ENCODE measurements around the gene IKZF2.
"Not testable (repeated sequence)": the region's sequence is repeated elsewhere in the genome, so short reads cannot be mapped to it uniquely, and the experiment has no call there.

IKZF2 gene

DNA sequence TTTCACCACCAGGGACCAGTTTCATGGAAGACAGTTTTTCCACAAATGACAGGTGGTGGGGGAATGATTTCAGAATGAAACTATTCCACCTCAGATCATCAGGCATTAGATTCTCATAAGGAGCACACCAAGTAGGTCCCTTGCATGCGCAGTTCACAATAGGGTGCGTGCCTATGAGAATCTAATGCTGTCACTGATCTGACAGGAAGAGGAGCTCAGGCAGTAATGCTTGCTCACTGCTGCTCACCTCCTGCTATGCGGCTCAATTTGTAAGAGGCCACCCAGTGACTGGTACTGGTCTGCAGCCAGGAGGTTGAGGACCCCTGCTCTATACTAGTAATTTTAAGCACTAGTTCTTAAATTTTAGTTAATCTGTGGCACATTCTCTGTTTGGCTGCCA is 107.8 kb downstream of the IKZF2 start:
- DNase-seq (ENCODE audit: low read depth, low spot score), result no peak

DNA sequence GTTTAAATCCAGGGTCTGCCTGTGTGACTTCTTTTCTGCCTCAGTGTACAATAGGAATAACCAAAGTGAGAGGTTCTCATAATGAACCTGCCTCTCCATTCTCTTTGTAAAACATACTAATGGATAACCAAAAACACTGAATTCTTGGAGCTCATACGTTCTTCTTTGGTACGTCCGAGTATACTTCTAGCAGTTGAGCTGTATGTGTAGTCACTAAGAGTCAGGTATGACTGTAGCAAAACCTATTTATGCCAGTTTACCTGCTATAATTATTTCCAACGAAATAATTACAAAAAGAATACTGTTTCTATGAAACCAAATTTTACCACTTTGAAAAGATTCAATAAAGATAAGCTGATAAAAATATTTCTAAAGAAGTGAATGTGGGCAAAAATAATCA is 109.2 kb downstream of the IKZF2 start:
- no peak for DNase-seq (ENCODE audit: low read depth, low spot score)

DNA sequence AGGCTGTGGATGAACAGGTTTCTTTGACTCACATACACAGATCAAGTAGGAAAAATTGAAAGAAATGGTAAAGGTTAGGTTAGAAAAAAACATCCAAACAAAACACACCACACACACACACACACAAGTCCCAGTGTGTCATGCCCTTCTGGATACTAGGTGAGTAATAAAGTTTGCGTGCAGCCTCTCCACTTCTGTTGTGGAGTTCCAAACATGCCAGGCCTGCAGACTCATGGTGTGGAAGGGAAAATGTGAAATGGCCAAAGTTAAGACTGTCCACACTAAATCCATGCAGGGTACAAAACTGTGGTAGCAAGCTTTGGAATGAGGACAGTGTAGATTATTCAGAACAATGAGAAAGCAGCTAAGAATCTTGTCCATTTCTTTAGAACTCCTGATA is 114.6 kb downstream of the IKZF2 start:
- no peak for DNase-seq (ENCODE audit: low read depth, low spot score)

GRCh38 chr2:213034585-213034984 is 116.8 kb downstream of the IKZF2 start:
- no peak for DNase-seq (ENCODE audit: low read depth, low spot score)

GRCh38 chr2:213032607-213033006 is 118.8 kb downstream of the IKZF2 start:
- no peak for DNase-seq (ENCODE audit: low read depth, low spot score)

GRCh38 chr2:213022987-213023386 is 128.4 kb downstream of the IKZF2 start:
- no peak for DNase-seq (ENCODE audit: low read depth, low spot score)

DNA sequence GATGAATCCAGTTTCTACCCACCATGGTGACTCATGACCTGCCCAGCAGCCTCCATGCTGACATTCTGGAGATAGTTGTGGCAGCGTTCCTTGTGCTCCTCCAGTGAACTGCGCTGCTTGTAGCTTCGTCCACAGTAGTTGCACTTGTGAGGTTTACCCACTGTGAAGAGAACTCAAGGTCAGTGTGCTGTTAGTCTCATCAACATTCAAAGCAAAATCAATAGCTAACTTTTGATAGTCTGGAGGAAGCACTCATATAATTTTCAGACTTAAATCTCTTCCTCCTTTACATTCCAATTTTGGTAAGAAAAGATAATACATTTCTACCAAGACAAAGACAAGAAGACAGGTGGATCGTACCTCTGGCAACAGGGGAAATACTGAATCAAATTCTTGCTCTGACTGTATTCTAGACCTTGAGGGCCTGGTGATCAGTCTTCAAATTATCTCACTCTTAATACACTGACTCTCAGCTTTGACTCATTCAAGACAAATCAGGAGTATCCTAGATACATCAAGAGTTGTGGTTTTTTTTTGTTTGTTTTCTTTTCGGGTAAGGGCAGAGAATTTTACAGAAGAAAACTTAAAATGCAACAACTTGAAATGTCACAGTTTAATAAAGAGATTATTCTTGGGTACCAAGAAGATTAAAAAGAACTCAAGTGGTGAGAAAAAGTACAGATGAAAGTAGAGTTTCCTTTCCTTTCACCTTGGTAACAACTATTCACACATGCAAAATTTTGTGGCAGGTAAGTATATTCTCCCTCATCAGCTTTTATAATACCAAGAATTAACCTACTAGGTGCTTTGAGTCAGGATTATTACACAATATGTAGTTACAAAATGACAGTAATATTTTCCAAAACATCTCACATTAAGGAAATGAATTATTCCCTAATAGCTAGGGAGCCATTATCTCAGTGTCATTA is 129.2 kb downstream of the IKZF2 start:
- DNase-seq (ENCODE audit: low read depth, low spot score), result no peak

GRCh38 chr2:213020913-213021312 is 130.5 kb downstream of the IKZF2 start:
- DNase-seq (ENCODE audit: low read depth, low spot score), result not testable (repeated sequence)

- no peak for DNase-seq (ENCODE audit: low read depth, low spot score)
Observed at GRCh38 chr2:213020268-213020667, 131.1 kb downstream of the IKZF2 start.

- no peak for DNase-seq (ENCODE audit: low read depth, low spot score)
Observed at GRCh38 chr2:213019368-213019767, 132.0 kb downstream of the IKZF2 start.

- no peak for DNase-seq (ENCODE audit: low read depth, low spot score)
Observed at GRCh38 chr2:213018340-213018901, 133.0 kb downstream of the IKZF2 start.

- no peak for DNase-seq (ENCODE audit: low read depth, low spot score)
Observed at GRCh38 chr2:213017404-213017803, 134.0 kb downstream of the IKZF2 start.

GRCh38 chr2:213016984-213017351 is 134.4 kb downstream of the IKZF2 start:
- no peak for DNase-seq (ENCODE audit: low read depth, low spot score)

DNA sequence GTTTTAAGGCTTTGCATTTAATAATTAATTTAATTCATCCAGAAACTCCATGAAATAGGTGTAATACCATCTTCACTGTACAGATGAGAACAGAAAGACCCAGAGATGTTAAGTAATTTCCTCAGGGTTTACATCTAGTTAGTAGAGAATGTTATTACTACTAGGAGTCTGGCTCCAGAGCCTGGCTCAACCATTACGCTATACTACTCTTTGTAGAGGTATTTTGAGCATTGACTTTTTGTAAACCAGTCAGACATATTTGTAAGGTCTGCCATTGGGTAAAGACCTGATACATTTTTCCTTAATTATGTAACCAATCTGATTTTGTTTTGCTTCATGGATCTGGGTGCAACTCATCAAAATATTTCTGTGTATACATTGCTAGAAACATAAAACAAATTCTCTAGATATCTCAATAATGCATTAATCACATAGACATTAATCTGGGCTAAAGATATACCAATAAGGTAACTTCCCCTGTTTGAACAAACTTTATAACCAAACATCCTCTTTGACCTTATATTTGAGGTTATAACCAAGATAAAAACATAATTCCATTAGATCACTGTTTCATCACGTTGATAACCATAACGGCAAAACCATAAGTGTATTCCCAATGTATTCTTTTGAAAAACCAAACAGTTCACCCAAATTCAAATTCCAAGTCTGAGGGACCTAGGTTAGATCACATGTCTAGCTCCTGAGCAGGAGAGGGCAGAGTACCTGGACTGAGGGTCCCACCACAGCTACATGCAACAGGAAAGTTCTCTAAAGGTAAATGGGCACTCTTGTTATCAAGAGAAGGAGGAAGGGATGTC is 135.0 kb downstream of the IKZF2 start:
- DNase-seq (ENCODE audit: low read depth, low spot score), result no peak

DNA sequence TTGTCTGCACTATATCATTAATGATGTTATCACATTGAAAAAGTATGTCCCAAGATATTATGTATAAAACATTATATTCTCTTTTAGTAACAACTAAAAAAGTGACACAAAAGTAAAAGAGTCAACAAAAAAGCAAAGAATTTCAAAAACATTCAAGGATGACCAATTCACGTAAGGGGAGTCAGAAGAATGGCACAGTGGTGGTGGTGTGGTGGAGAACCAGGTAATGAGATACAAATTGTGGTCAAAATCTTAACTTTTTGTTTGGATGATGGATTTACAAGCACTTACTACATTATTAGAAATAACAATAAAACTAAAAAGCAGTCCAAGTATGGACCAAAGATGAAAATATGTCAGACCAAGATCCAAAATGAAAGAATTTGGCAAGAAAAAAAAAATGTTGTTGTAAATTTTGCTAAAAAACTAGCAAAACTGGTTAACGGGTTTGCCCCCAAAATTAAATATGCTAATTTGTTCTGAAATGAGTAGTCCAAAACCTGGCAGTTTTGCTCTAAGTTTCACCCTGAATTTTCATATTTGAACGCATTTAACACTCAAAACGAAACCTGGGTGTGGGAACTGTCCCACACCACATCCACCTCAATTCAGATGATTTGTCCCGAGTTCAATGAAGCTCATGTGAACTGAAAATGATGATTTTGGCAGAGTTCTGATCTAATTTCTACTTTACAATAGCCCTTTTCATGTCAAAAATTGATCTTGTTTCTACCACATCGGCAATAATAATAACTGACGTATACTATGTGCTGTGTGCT is 135.8 kb downstream of the IKZF2 start:
- DNase-seq (ENCODE audit: low read depth, low spot score), result no peak

- DNase-seq (ENCODE audit: low read depth, low spot score), result no peak
Observed at GRCh38 chr2:213013979-213014378, 137.4 kb downstream of the IKZF2 start.

DNA sequence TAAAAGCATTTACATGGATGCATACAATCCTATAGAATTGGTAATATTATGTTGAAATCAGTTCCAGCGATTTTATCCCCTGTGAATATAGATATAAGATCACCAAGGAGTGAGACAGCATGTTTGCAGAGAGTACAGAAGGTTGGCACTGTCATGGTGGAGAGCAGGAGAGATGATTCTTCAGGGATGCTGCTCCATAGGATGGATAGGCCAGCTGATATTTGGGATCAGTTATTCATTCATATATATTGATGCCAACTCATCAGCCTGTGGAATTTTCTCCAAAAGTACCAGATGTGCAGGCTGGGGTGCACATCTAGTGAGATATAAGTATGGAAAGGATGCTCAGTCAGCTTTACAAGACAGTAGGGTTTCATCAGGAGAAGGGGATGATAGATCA is 139.9 kb downstream of the IKZF2 start:
- DNase-seq (ENCODE audit: low read depth, low spot score), result no peak

DNA sequence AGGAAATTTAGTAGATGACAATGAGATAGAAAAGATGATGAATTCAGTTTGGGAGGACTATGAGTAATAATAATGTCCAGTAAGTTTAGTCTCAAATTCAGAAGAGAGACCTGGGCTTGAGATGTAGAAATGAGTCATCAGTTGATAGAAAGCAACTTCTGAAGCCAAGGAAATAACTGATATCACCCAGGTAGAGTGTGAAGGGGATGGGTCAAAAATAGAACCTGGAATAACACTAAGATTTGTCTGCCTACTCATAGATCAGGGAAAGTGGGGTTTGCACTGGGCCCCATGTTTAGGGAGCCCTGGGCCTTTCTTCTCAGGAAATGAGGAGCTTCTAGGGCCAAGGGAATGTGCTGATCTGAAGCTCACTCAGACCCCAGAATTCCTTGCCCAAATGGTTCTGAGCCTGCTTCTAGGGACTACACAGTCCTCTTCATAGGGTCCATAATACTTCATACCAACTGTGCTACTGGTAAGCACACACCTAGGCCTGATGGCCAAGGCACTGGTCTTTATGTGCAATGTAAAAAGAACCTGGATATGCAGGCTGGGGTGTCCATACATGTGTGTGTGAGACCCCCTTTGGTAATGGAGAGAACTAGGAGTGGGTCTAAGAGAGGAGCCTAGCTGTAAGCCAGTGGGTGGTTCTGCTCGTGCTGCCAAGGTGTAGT is 141.2 kb downstream of the IKZF2 start:
- DNase-seq (ENCODE audit: low read depth, low spot score), result no peak

- DNase-seq (ENCODE audit: low read depth, low spot score), result no peak
Observed at GRCh38 chr2:213007290-213007838, 144.0 kb downstream of the IKZF2 start.

GRCh38 chr2:213004197-213004821 is 147.1 kb downstream of the IKZF2 start:
- no peak for DNase-seq (ENCODE audit: low read depth, low spot score)

Data from smooth muscle cell of the brain vasculature (primary cell).